Measurements from ENCODE around the gene FOXL3.

GRCh38 chr7:305410-306151 is 15.6 kb downstream of the FOXL3 start:
- TF ChIP-seq CTCF (tag by site-specific recombination; IDR thresholded peaks at IDR 0.05) (no peak), GLI2 (tag by site-specific recombination; IDR thresholded peaks at IDR 0.05; ENCODE audit: borderline replicate concordance, low read depth) (no peak), ZNF2 (tag by site-specific recombination; IDR thresholded peaks at IDR 0.05) (no peak), ZNF561 (tag by site-specific recombination; IDR thresholded peaks at IDR 0.05; ENCODE audit: borderline replicate concordance) (no peak), ZNF76 (tag by site-specific recombination; IDR thresholded peaks at IDR 0.05; ENCODE audit: borderline replicate concordance, low read depth) (no peak), ZNF354C (tag by site-specific recombination; IDR thresholded peaks at IDR 0.05; ENCODE audit: borderline replicate concordance, low read depth) (no peak)
